ENCODE results near the gene ZSCAN22. TPM values are rescaled to one million over a fixed set of nuclear protein-coding genes. Genes with fewer than 3 reads are reported as not detected.

ZSCAN22 gene
- total and polyA plus RNA-seq, 2 donors (not counting 1 experiment from before 2014, with no cell fraction given) = 2.8 to 7.1 TPM

Small RNA genes lying within 50 kb of the gene (small RNA-seq; reads per million reads assigned to genes)
- gene MIR4754 (ENCODE audit: insufficient read length, low read depth, low replicate concordance) (not detected), gene MIR6806 (ENCODE audit: insufficient read length, low read depth, low replicate concordance) (not detected), gene RNA5SP473 (ENCODE audit: insufficient read length, low read depth, low replicate concordance) (not detected)

Other genes starting within 250 kb of the ZSCAN22 start
- gene ZSCAN18, start 228.8 kb upstream of the ZSCAN22 start, total RNA-seq = 84.9 and 90.5 TPM in 2 replicates
- 81.0 and 134 TPM in 2 replicates for gene ZSCAN18, start 228.8 kb upstream of the ZSCAN22 start, polyA plus RNA-seq
- 12.5 and 17.6 TPM in 2 replicates for gene ZNF329, start 176.2 kb upstream of the ZSCAN22 start, total RNA-seq
- 5.4 and 8.0 TPM in 2 replicates for gene ZNF329, start 176.2 kb upstream of the ZSCAN22 start, polyA plus RNA-seq
- gene ZNF274, start 143.9 kb upstream of the ZSCAN22 start, total RNA-seq = 83.7 and 85.4 TPM in 2 replicates
- gene ZNF274, start 143.9 kb upstream of the ZSCAN22 start, polyA plus RNA-seq = 51.5 and 53.3 TPM in 2 replicates
- 65.7 and 75.2 TPM in 2 replicates for gene ZNF544, start 98.1 kb upstream of the ZSCAN22 start, total RNA-seq
- 37.1 and 41.4 TPM in 2 replicates for gene ZNF544, start 98.1 kb upstream of the ZSCAN22 start, polyA plus RNA-seq
- gene ZNF8, start 48.0 kb upstream of the ZSCAN22 start, total RNA-seq = 7.9 and 8.0 TPM in 2 replicates
- gene ZNF8, start 48.0 kb upstream of the ZSCAN22 start, polyA plus RNA-seq = 3.4 and 4.0 TPM in 2 replicates
- gene ERVK3-1, start 21.6 kb upstream of the ZSCAN22 start, total RNA-seq = 79.0 and 80.2 TPM in 2 replicates
- 80.7 and 113 TPM in 2 replicates for gene ERVK3-1, start 21.6 kb upstream of the ZSCAN22 start, polyA plus RNA-seq
- 18.4 and 23.7 TPM in 2 replicates for gene A1BG, start 26.5 kb downstream of the ZSCAN22 start, total RNA-seq
- 28.4 and 52.6 TPM in 2 replicates for gene A1BG, start 26.5 kb downstream of the ZSCAN22 start, polyA plus RNA-seq
- gene ZNF497, start 35.8 kb downstream of the ZSCAN22 start, total RNA-seq = 2.7 and 4.4 TPM in 2 replicates
- gene ZNF497, start 35.8 kb downstream of the ZSCAN22 start, polyA plus RNA-seq = 1.6 and 1.9 TPM in 2 replicates
- 3.1 and 4.2 TPM in 2 replicates for gene ZNF837, start 54.0 kb downstream of the ZSCAN22 start, total RNA-seq
- 3.0 and 4.9 TPM in 2 replicates for gene ZNF837, start 54.0 kb downstream of the ZSCAN22 start, polyA plus RNA-seq
- 1,234 and 1,311 TPM in 2 replicates for gene RPS5, start 60.3 kb downstream of the ZSCAN22 start, total RNA-seq
- gene RPS5, start 60.3 kb downstream of the ZSCAN22 start, polyA plus RNA-seq = 3,725 and 4,330 TPM in 2 replicates
- gene RNF225, start 68.7 kb downstream of the ZSCAN22 start, total RNA-seq = 0.49 TPM in 1 of 2 replicates, not detected in the other
- not detected in 2 replicates for gene RNF225, start 68.7 kb downstream of the ZSCAN22 start, polyA plus RNA-seq
- gene ZNF584, start 81.7 kb downstream of the ZSCAN22 start, total RNA-seq = 12.3 and 14.0 TPM in 2 replicates
- gene ZNF584, start 81.7 kb downstream of the ZSCAN22 start, polyA plus RNA-seq = 1.5 and 3.0 TPM in 2 replicates
- 14.7 and 15.2 TPM in 2 replicates for gene ZNF132, start 113.2 kb downstream of the ZSCAN22 start, total RNA-seq
- 0.72 and 1.6 TPM in 2 replicates for gene ZNF132, start 113.2 kb downstream of the ZSCAN22 start, polyA plus RNA-seq
- gene ZNF324B, start 124.6 kb downstream of the ZSCAN22 start, total RNA-seq = 15.0 and 17.4 TPM in 2 replicates
- 4.7 and 5.6 TPM in 2 replicates for gene ZNF324B, start 124.6 kb downstream of the ZSCAN22 start, polyA plus RNA-seq
- 17.6 and 21.0 TPM in 2 replicates for gene ZNF324, start 140.1 kb downstream of the ZSCAN22 start, total RNA-seq
- 12.8 and 14.2 TPM in 2 replicates for gene ZNF324, start 140.1 kb downstream of the ZSCAN22 start, polyA plus RNA-seq
- gene ZNF446, start 149.4 kb downstream of the ZSCAN22 start, total RNA-seq = 15.0 and 18.5 TPM in 2 replicates
- gene ZNF446, start 149.4 kb downstream of the ZSCAN22 start, polyA plus RNA-seq = 12.9 and 18.9 TPM in 2 replicates
- 11.8 and 14.1 TPM in 2 replicates for gene SLC27A5, start 185.0 kb downstream of the ZSCAN22 start, total RNA-seq
- gene SLC27A5, start 185.0 kb downstream of the ZSCAN22 start, polyA plus RNA-seq = 6.9 and 8.9 TPM in 2 replicates
- 20.9 and 28.4 TPM in 2 replicates for gene ZBTB45, start 192.8 kb downstream of the ZSCAN22 start, total RNA-seq
- 11.4 and 12.6 TPM in 2 replicates for gene ZBTB45, start 192.8 kb downstream of the ZSCAN22 start, polyA plus RNA-seq
- 370 and 394 TPM in 2 replicates for gene TRIM28, start 217.1 kb downstream of the ZSCAN22 start, total RNA-seq
- 569 and 795 TPM in 2 replicates for gene TRIM28, start 217.1 kb downstream of the ZSCAN22 start, polyA plus RNA-seq
- 61.7 and 62.5 TPM in 2 replicates for gene CHMP2A, start 228.1 kb downstream of the ZSCAN22 start, total RNA-seq
- gene CHMP2A, start 228.1 kb downstream of the ZSCAN22 start, polyA plus RNA-seq = 97.5 and 138 TPM in 2 replicates
- gene UBE2M, start 231.6 kb downstream of the ZSCAN22 start, total RNA-seq = 57.2 and 66.1 TPM in 2 replicates
- gene UBE2M, start 231.6 kb downstream of the ZSCAN22 start, polyA plus RNA-seq = 62.5 and 81.7 TPM in 2 replicates
- 79.4 and 81.4 TPM in 2 replicates for gene MZF1, start 246.3 kb downstream of the ZSCAN22 start, total RNA-seq
- gene MZF1, start 246.3 kb downstream of the ZSCAN22 start, polyA plus RNA-seq = 92.4 and 95.8 TPM in 2 replicates

All from B cell (primary cell).